Activated naive CD8-positive, alpha-beta T cell (primary cell): Measurements from ENCODE around the gene ATF6.

Source experiments
- H3K27ac Mint-ChIP-seq: one replicate; pipeline ENCODE4 v1.8.0; 2021; ENCODE audit warnings: mixed read lengths
- H3K27me3 Mint-ChIP-seq: one replicate; pipeline ENCODE4 v1.8.0; 2021; ENCODE audit warnings: mixed read lengths
- H3K36me3 Mint-ChIP-seq: one replicate; pipeline ENCODE4 v1.8.0; 2021; ENCODE audit warnings: mixed read lengths
- H3K4me1 Mint-ChIP-seq: one replicate; pipeline ENCODE4 v1.8.0; 2021; ENCODE audit warnings: low read depth, mixed read lengths
- H3K4me3 Mint-ChIP-seq: one replicate; pipeline ENCODE4 v1.8.0; 2021; ENCODE audit warnings: mild to moderate bottlenecking, mixed read lengths
- H3K9me3 Mint-ChIP-seq: one replicate; pipeline ENCODE4 v1.8.0; 2021; ENCODE audit warnings: low read depth, mixed read lengths

Gene ATF6

GRCh38 chr1:161858271-161858670, 92.2 kb downstream of the ATF6 start:
- peaks cover 36% of the 10 kb centered on the region for H3K36me3 Mint-ChIP-seq
- H3K4me1 Mint-ChIP-seq = no peaks in the 10 kb centered on the region
- no peaks in the 10 kb centered on the region for H3K27me3 Mint-ChIP-seq
- H3K4me3 Mint-ChIP-seq = no peak overlapping the region
- H3K27ac Mint-ChIP-seq = no peak overlapping the region
- H3K9me3 Mint-ChIP-seq = no peaks in the 10 kb centered on the region

GRCh38 chr1:161863549-161863948, 97.4 kb downstream of the ATF6 start:
- Mint-ChIP-seq H3K9me3 (no peaks in the 10 kb centered on the region), H3K36me3 (peaks cover 15% of the 10 kb centered on the region), H3K27ac (no peak overlapping the region), H3K27me3 (no peaks in the 10 kb centered on the region), H3K4me3 (no peak overlapping the region), H3K4me1 (no peaks in the 10 kb centered on the region)

- H3K4me3 Mint-ChIP-seq = no peak overlapping the region
- H3K27ac Mint-ChIP-seq = no peak overlapping the region
- peaks cover 13% of the 10 kb centered on the region for H3K36me3 Mint-ChIP-seq
- H3K9me3 Mint-ChIP-seq = no peaks in the 10 kb centered on the region
- H3K27me3 Mint-ChIP-seq = no peaks in the 10 kb centered on the region
- H3K4me1 Mint-ChIP-seq = no peaks in the 10 kb centered on the region
Observed at GRCh38 chr1:161864577-161864976, 98.5 kb downstream of the ATF6 start.

GRCh38 chr1:161866241-161866640, 100.1 kb downstream of the ATF6 start:
- H3K4me1 Mint-ChIP-seq = no peaks in the 10 kb centered on the region
- peaks cover 13% of the 10 kb centered on the region for H3K36me3 Mint-ChIP-seq
- H3K4me3 Mint-ChIP-seq = no peak overlapping the region
- no peaks in the 10 kb centered on the region for H3K27me3 Mint-ChIP-seq
- no peak overlapping the region for H3K27ac Mint-ChIP-seq
- H3K9me3 Mint-ChIP-seq = no peaks in the 10 kb centered on the region

GRCh38 chr1:161868832-161869231, 102.7 kb downstream of the ATF6 start:
- Mint-ChIP-seq H3K9me3 (no peaks in the 10 kb centered on the region), H3K36me3 (peaks cover 17% of the 10 kb centered on the region), H3K4me3 (no peak overlapping the region), H3K4me1 (peaks cover 1% of the 10 kb centered on the region), H3K27ac (no peak overlapping the region), H3K27me3 (no peaks in the 10 kb centered on the region)

DNA sequence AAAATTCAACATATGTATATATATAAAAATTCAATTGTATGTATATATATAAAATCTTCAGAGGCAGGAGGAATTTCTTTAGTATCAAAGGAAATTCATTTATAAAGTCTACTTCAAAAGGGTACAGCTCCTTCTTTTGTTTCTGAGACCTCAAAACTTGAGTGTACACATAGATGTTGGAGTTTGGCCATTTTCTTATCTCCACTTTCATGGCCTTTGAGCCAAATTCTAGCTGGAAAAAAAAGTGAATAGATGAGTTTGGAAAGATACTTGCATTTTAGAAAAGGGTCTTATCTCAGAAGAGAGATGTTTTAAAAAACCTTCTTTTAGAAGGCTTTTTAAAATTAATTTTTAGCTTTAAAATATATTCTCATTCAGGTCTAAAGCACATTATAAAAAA, 103.2 kb downstream of the ATF6 start:
- no peak overlapping the region for H3K27ac Mint-ChIP-seq
- H3K4me1 Mint-ChIP-seq = peaks cover 1% of the 10 kb centered on the region
- H3K36me3 Mint-ChIP-seq = peaks cover 17% of the 10 kb centered on the region
- H3K4me3 Mint-ChIP-seq = no peak overlapping the region
- no peaks in the 10 kb centered on the region for H3K9me3 Mint-ChIP-seq
- no peaks in the 10 kb centered on the region for H3K27me3 Mint-ChIP-seq

- no peaks in the 10 kb centered on the region for H3K9me3 Mint-ChIP-seq
- H3K36me3 Mint-ChIP-seq = peaks cover 15% of the 10 kb centered on the region
- H3K27ac Mint-ChIP-seq = no peak overlapping the region
- H3K27me3 Mint-ChIP-seq = no peaks in the 10 kb centered on the region
- H3K4me1 Mint-ChIP-seq = peaks cover 1% of the 10 kb centered on the region
- no peak overlapping the region for H3K4me3 Mint-ChIP-seq
Observed at GRCh38 chr1:161872506-161872905, 106.4 kb downstream of the ATF6 start.

GRCh38 chr1:161879261-161879660, 113.1 kb downstream of the ATF6 start:
- Mint-ChIP-seq H3K36me3 (peaks cover 2% of the 10 kb centered on the region), H3K27me3 (no peaks in the 10 kb centered on the region), H3K4me3 (no peak overlapping the region), H3K27ac (no peak overlapping the region), H3K9me3 (no peaks in the 10 kb centered on the region), H3K4me1 (peaks cover 2% of the 10 kb centered on the region)

DNA sequence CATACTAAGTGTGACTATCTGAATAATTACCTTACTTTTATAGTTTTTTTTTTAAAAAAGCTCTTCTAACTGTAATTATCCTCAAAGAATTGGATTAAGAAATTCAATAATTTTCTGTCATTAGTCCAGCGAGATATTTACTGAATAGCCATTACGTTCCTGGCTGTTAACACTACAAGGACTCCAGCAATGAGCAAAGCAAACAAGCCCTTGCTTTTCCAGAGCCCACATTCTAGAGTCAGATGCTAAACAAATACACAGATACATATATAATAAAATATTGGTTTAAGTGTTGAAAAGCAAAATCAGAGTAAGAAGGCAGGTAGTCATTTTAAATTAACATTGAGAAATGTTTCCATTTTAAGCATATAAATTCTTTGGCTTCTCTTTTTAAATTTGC, 118.4 kb downstream of the ATF6 start:
- H3K4me1 Mint-ChIP-seq = peaks cover 2% of the 10 kb centered on the region
- H3K36me3 Mint-ChIP-seq = peaks cover 12% of the 10 kb centered on the region
- no peak overlapping the region for H3K27ac Mint-ChIP-seq
- no peaks in the 10 kb centered on the region for H3K27me3 Mint-ChIP-seq
- no peak overlapping the region for H3K4me3 Mint-ChIP-seq
- H3K9me3 Mint-ChIP-seq = no peaks in the 10 kb centered on the region

DNA sequence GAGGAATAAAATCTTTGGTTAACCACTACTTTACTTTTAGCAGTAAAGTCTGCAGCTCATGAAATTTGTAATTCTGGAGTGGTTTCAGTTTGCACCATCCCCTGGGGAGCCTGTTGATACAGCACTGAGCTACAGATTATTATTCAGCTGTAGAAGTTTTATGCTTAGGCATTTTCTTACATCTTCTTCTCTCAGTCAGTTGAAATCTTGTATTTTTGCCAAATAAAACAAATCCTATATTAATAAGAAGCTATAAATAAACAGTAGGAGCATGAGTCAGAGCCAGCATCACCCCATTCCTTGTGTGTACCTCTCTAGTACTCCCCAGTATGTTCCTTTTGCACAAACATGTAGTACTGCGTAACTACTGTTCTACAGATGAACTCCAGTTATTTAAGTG, 118.9 kb downstream of the ATF6 start:
- Mint-ChIP-seq H3K4me1 (peaks cover 2% of the 10 kb centered on the region), H3K27me3 (no peaks in the 10 kb centered on the region), H3K27ac (no peak overlapping the region), H3K4me3 (no peak overlapping the region), H3K9me3 (no peaks in the 10 kb centered on the region), H3K36me3 (peaks cover 14% of the 10 kb centered on the region)

GRCh38 chr1:161885759-161886158, 119.6 kb downstream of the ATF6 start:
- Mint-ChIP-seq H3K27ac (no peak overlapping the region), H3K9me3 (no peaks in the 10 kb centered on the region)

GRCh38 chr1:161886589-161886988, 120.5 kb downstream of the ATF6 start:
- Mint-ChIP-seq H3K4me3 (no peak overlapping the region), H3K4me1 (peaks cover 2% of the 10 kb centered on the region), H3K36me3 (peaks cover 21% of the 10 kb centered on the region), H3K27me3 (no peaks in the 10 kb centered on the region), H3K9me3 (no peaks in the 10 kb centered on the region), H3K27ac (no peak overlapping the region)

More at GRCh38 chr1:161885759-161886158, 119.6 kb downstream of the ATF6 start:
- H3K4me3 Mint-ChIP-seq = no peak overlapping the region
- peaks cover 14% of the 10 kb centered on the region for H3K36me3 Mint-ChIP-seq
- H3K27me3 Mint-ChIP-seq = no peaks in the 10 kb centered on the region
- H3K4me1 Mint-ChIP-seq = peaks cover 2% of the 10 kb centered on the region

- Mint-ChIP-seq H3K9me3 (no peaks in the 10 kb centered on the region), H3K27me3 (no peaks in the 10 kb centered on the region), H3K27ac (peak overlapping the region; percentile 13), H3K4me3 (no peak overlapping the region), H3K36me3 (peaks cover 27% of the 10 kb centered on the region), H3K4me1 (no peaks in the 10 kb centered on the region)
Observed at GRCh38 chr1:161887730-161888287, 121.7 kb downstream of the ATF6 start.

- Mint-ChIP-seq H3K27me3 (no peaks in the 10 kb centered on the region), H3K9me3 (no peaks in the 10 kb centered on the region), H3K4me3 (no peak overlapping the region), H3K4me1 (no peaks in the 10 kb centered on the region), H3K27ac (no peak overlapping the region), H3K36me3 (peaks cover 32% of the 10 kb centered on the region)
Observed at GRCh38 chr1:161890574-161890973, 124.5 kb downstream of the ATF6 start.

DNA sequence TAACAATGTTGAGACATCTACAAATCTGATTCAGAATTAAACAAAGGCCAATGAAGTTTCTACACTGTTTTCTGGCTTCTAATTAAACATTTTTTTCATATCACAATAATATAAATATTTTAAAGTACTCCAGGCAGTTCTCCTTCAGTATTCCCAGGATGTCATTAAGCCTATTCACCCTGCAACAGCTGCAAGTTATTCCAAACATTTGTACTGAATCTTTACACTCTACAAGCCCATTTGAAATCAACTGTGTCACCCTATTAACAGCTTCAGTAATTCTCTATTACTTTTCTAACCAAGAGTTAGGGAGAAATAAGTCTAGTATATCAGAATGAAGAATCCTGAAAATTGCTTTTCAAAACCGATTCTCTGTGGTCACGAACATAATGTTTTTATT, 133.0 kb downstream of the ATF6 start:
- Mint-ChIP-seq H3K9me3 (no peaks in the 10 kb centered on the region), H3K4me1 (no peaks in the 10 kb centered on the region), H3K27ac (no peak overlapping the region), H3K36me3 (no peaks in the 10 kb centered on the region), H3K4me3 (no peak overlapping the region), H3K27me3 (no peaks in the 10 kb centered on the region)

DNA sequence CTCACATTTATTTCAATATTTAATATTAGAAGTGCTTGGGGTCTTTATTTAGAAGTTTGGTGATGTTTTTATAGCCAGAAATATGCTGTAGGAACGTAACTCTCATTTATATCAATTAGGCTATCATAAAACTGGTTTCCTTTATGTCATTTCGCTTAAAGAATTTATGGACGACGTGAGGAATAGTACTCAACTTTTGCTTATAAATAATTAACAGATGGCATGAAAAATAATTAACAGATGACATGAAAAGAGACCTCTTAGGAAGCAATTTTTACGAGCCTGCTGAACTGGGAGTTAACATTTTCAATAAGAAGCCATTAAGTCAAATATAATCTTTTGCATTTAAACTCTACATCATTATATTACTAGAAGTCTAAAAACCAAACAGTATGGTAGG, 134.0 kb downstream of the ATF6 start:
- Mint-ChIP-seq H3K27ac (no peak overlapping the region), H3K4me3 (no peak overlapping the region), H3K9me3 (no peaks in the 10 kb centered on the region), H3K4me1 (peaks cover 10% of the 10 kb centered on the region), H3K27me3 (no peaks in the 10 kb centered on the region), H3K36me3 (no peaks in the 10 kb centered on the region)
